Measurements from ENCODE around the gene NTM.

GRCh38 chr11:132131047-132131446 lies 760.6 kb downstream of the NTM start:
- TF ChIP-seq EZH2 (IDR thresholded peaks at IDR 0.05; ENCODE audit: low read length, missing control alignments) = no peak
- TF ChIP-seq CTCF (conservative IDR thresholded peaks at IDR 0.05 in 1 of 2, IDR thresholded peaks at IDR 0.05 in 1 of 2; ENCODE audit: low read depth in 1 of 2, low read length in 2 of 2) = no peak
